GM10248 (cell line): ENCODE results near the gene HSPG2.

Experiments used
- CTCF ChIA-PET: fragments of 300-600 bp; sonication (Branson Sonifier 250); formaldehyde crosslinking; extraction: SDS; loops from one replicate; lab custom pipeline; 2021; ENCODE audit warnings: antibody characterized with exemption; lab: Yijun Ruan, JAX
- POLR2A ChIA-PET: fragments of 350-650 bp; sonication (Branson Sonifier 250); formaldehyde crosslinking; extraction: SDS; loops from one replicate; lab custom pipeline; 2020; ENCODE audit warnings: antibody characterized with exemption; lab: Yijun Ruan, JAX
- DNase-seq: peaks from one replicate; pipeline ENCODE4 v3.0.0; 2012; ENCODE audit errors: extremely low spot score
- TF ChIP-seq, protein P1 (sequence below): IDR thresholded peaks from 2 replicates; pipeline ENCODE4 v1.5.1; 2012; ENCODE audit warnings: mild to moderate bottlenecking, low read depth; ENCODE audit errors: extremely low read depth, missing control alignments, control extremely low read depth

HSPG2 gene

DNA sequence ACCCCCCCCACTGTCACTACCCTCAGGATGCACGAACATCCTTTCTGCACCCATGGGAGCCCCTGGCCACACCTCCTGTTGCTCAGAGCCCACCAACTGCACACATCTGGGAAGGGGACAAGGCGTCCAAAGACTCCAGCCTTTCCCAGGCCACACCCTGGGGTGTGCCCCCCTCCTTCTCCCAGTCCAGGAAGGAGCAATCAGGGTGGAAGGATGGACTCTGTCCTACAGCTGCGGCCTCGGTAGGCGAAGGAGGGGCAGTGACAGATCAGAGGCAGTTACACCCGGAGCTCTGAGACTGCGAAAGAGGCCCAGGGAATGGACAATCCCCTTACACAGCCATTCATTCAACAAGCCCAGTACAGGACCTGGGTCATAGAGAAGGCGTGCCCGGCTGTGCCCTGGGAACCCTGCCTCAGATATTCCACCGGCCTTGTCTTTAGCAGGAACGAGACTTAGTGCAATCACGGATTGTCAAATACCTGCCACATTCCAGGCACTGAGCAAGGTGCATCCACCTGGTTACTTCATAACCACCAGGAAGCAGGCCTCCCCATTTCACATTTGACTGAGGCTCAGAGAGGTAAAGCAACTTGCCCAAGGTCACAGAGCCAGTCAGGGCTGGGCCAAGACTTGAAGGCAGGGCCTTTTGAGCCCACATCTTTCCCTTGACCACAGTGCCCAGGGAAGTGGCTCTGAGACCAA is 9.4 kb downstream of the HSPG2 start:
- DNase-seq, result no peak
- POLR2A ChIA-PET, result no interaction called here
- TF ChIP-seq, protein P1, sequence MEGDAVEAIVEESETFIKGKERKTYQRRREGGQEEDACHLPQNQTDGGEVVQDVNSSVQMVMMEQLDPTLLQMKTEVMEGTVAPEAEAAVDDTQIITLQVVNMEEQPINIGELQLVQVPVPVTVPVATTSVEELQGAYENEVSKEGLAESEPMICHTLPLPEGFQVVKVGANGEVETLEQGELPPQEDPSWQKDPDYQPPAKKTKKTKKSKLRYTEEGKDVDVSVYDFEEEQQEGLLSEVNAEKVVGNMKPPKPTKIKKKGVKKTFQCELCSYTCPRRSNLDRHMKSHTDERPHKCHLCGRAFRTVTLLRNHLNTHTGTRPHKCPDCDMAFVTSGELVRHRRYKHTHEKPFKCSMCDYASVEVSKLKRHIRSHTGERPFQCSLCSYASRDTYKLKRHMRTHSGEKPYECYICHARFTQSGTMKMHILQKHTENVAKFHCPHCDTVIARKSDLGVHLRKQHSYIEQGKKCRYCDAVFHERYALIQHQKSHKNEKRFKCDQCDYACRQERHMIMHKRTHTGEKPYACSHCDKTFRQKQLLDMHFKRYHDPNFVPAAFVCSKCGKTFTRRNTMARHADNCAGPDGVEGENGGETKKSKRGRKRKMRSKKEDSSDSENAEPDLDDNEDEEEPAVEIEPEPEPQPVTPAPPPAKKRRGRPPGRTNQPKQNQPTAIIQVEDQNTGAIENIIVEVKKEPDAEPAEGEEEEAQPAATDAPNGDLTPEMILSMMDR, result no peak
- CTCF ChIA-PET, result no interaction called here

DNA sequence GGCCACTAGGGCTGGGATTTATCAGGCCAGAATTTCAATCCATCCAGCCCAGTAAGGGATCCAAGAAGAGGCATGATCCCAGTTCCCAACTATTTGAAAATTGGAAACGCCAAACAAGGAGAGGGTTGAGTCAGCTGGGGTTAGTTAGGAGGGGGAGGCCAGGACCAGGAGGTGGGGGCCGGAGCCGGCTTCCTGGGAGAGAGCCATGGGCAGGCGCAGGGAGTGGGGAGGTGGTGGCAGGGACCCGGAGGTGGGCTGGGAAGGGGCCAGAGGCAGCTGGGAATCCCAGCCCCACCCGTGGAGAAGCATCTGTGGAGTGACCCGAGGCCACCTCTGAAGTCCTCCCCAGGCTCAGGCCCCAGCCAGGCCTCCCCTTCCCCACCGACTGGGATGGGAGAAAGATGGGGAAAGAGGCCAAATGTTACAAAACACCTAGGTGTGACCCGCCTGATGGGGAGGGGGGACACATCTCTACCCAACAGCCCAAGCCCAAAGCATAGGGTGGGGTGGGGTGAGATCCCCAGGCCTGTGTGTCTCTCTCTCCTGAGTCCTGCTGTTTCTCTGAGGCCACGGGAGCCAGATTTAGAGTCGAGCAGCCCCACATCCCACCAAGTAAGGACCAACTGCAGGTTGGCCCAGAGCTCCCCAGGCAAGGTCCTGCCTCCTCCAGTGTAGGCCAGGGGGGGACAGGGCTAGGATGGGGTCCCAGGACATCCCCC is 10.1 kb downstream of the HSPG2 start:
- TF ChIP-seq, protein P1, result no peak
- DNase-seq, result no peak
- ChIA-PET POLR2A (no interaction called here), CTCF (no interaction called here)

DNA sequence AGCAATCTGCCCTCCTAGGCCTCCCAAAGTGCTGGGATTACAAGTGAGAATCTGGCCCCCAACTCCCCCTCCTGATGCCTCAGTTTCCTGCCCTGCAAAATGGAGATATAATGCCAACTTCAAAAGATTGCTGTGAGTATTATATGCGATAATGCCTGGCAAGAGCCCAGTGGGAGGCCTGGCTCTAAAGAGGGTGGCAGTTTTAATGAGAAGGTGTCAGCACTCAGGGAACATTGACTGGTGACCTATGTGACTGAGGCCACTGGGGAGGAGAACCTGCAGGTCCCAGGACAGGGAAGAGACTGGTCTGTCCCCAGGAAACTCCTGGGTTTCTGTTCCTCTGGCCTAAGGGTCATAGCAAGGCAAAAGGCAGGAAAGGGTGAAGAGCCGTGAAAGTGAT is 11.0 kb downstream of the HSPG2 start:
- DNase-seq, result no peak
- TF ChIP-seq, protein P1, result no peak
- POLR2A ChIA-PET, result no interaction called here
- CTCF ChIA-PET, result no interaction called here

DNA sequence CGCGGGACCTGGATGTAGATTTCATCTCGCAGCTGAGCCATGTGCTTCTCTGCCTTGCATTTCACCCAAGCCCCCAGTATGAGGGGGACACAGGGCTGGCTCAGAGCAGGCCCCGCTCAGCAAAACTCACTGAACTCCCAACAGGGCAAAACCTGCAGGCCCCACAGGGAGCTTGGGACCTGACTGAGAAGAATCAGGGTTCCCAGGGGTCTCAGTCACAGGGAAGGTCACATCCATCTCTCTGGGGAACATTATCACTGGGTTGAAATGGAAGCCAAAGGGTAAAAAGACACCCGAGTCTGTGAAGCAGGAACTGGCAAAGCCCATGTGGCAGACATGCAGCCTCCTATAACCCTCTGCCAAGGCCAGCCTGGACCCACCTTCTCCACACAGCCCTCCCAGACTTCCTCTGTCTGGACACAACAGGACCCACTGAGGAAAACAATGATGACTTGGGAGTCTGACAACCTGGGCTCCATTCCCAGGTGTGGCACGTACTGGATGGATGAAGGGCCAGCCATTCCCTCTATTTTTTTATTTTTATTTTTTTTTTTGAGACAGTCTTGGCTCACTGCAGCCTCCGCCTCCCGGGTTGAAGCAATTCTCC is 11.7 kb downstream of the HSPG2 start:
- CTCF ChIA-PET, result interaction anchor here (3.2 kb wide), 1 partner anchor 12 kb away, joined by 13 read pairs; no protein-coding TSS in a partner anchor
- TF ChIP-seq, protein P1, result no peak
- POLR2A ChIA-PET, result no interaction called here
- no peak for DNase-seq

DNA sequence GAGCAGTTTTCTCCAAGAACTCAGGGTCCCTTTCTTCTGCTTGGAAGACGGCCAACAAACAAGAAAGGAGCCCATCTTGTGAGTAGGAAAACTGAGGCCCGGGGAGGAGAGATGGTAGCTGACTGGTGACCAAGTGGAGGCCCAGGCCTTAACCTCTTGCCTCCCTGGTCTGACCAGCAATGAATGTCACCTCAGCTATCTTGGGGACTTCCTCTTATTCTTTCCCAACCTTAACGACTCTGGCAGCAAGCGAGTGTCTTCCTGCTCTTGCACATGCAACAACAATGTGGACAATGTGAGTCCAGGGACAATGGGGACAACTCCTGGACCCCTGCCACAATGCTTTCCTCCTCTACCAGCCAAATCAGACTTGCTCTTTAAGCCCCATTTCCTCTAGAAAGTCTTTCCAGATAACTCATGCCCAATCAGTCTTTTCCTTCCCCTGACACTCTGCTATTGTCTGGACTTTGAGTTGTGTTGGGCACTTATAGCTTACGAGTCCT is 12.6 kb downstream of the HSPG2 start:
- no peak for DNase-seq
- TF ChIP-seq, protein P1, result no peak
- CTCF ChIA-PET, result interaction anchor here (3.2 kb wide), 1 partner anchor 11 kb away, joined by 13 read pairs; no protein-coding TSS in a partner anchor
- POLR2A ChIA-PET, result no interaction called here
